Measurements from ENCODE around the gene LETM1. TPM values are rescaled to one million over a fixed set of nuclear protein-coding genes. Genes with fewer than 3 reads are reported as not detected.

LETM1 gene
- total RNA-seq, 2 experiments from 2014 or later: 58.3 to 66.8 TPM

DNA sequence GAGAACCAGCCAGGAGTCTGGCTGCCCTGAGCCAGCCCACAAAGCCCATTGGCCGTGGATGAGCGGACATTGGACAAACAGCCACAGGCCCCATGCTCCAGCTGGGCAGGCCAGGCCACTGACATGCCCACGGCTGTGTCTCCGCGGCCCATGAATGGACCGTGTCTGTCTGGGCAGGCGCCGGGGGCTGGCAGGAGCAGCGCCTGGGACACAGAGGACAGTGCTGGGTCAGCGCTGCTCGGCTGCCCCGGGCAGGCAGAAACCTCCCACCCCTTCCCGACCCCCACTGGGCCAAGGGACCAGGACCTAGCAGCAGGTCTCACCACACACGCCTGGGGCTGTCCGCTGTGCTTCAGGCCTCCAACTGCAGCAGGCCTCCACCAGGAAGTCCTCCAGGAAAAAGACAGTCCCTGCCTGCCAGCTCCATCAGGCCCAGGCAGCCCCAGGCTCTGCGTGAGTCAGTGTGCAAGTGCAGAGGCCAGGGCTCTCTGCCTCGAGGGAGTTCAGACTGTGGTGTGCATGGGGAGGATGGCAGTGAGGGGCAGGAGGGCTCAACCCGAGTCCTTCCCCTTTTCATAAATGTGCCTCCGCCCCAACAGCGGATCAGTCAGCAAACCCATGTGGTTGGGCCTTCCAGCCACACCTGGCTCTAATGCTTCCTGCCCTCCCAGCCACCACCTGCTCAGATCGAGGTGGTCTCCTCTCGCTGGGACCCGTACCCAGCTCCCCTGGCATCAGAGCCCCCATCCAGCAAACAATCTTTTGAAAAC, 80.0 kb downstream of the LETM1 start:
- no peaks in the 10 kb centered on the region for H4K20me1 ChIP-seq (ENCODE audit: insufficient read depth, low read length)
- no peaks in the 10 kb centered on the region for H3K9me2 ChIP-seq (ENCODE audit: insufficient read depth, low read length)
- POLR2A ChIA-PET: no interaction called here
- CTCF ChIA-PET (ENCODE audit: unreplicated experiment): no interaction called here
- no peak overlapping the region for H3K4me2 ChIP-seq (ENCODE audit: low read length)
- H3K79me2 ChIP-seq (ENCODE audit: insufficient read depth, low read depth, low read length): no peaks in the 10 kb centered on the region
- H3K36me3 ChIP-seq (ENCODE audit: insufficient read depth, low read length): no peaks in the 10 kb centered on the region
- no peak overlapping the region for H2AFZ ChIP-seq (ENCODE audit: low read length)
- H3K4me3 ChIP-seq (ENCODE audit: low read depth, low read length, poor library complexity, severe bottlenecking): no peak overlapping the region
- H3K4me1 ChIP-seq (ENCODE audit: insufficient read depth, low read length, poor library complexity, severe bottlenecking): no peaks in the 10 kb centered on the region
- TF ChIP-seq EZH2phosphoT487 (IDR thresholded peaks at IDR 0.05; ENCODE audit: borderline replicate concordance, low read depth, low read length): no peak
- TF ChIP-seq, protein P1, sequence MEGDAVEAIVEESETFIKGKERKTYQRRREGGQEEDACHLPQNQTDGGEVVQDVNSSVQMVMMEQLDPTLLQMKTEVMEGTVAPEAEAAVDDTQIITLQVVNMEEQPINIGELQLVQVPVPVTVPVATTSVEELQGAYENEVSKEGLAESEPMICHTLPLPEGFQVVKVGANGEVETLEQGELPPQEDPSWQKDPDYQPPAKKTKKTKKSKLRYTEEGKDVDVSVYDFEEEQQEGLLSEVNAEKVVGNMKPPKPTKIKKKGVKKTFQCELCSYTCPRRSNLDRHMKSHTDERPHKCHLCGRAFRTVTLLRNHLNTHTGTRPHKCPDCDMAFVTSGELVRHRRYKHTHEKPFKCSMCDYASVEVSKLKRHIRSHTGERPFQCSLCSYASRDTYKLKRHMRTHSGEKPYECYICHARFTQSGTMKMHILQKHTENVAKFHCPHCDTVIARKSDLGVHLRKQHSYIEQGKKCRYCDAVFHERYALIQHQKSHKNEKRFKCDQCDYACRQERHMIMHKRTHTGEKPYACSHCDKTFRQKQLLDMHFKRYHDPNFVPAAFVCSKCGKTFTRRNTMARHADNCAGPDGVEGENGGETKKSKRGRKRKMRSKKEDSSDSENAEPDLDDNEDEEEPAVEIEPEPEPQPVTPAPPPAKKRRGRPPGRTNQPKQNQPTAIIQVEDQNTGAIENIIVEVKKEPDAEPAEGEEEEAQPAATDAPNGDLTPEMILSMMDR (conservative IDR thresholded peaks at IDR 0.05; ENCODE audit: low read length): no peak
- intact Hi-C loops (cut with micrococcal nuclease; ENCODE audit: unreplicated experiment): no loop called here
- no peaks in the 10 kb centered on the region for H3K9me3 ChIP-seq (ENCODE audit: low read length)
- no TSS peak for BruUV-seq (replicated peaks)
- H3K27ac ChIP-seq (ENCODE audit: low read depth, low read length, poor library complexity, severe bottlenecking): no peak overlapping the region
- peak; percentile 30 for DNase-seq (ENCODE audit: low spot score)

DNA sequence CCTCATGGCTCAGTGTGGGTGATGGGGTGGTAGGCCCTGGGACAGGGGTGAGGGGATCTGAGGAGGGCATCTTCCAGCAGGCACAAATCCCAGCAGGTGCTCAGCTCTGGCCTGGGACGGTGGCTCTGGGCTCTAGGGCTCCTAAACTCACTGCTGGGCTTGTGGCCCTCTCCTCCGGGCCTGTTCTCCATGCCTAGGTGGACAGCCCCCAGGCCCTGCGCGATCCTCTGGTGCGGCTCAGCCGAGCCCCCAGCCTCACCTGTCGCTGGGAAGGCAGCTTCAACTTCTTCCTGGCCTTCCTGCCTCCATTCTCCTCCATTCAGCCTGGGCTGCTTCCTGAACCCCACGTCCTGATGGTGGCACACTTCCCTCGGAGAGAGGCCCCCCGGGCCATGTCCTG, 82.2 kb downstream of the LETM1 start:
- ChIA-PET CTCF (ENCODE audit: unreplicated experiment) (no interaction called here), POLR2A (no interaction called here)
- TF ChIP-seq, protein P1 (conservative IDR thresholded peaks at IDR 0.05; ENCODE audit: low read length): no peak
- TF ChIP-seq EZH2phosphoT487 (IDR thresholded peaks at IDR 0.05; ENCODE audit: borderline replicate concordance, low read depth, low read length): no peak

DNA sequence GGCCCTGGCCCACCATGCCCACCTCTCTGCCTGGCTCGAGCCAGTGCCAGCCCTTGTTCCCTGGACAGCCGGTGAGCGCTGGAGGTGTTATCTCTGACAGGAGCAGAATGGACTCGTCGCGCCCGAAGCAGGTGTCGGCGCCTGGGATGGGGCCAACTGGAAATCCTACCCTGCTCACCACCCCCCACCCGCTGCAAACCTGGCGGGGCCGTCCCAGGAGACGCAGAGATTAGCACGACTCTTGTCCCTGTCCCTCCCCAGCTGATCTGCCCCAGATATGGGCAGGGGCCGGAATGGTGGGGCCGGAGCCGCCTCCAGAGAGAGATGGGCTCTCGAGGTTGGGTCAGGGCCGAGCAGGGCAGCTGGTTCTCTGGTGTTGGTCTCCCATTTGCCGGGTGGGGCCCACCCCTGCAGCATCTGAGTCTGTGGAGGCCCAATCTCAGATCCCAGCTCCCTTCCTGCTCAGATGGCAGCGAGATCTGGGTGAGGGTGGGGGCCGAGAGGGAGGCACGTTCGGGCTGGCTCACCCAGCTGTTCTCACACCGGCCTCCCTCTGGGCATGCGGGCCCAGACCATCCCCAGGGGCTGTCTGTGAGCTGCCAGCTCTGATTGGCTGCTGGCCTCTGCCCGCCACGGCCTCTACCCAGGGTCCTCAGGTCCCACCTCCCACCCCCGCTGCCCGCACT, 83.0 kb downstream of the LETM1 start:
- Histone ChIP-seq H3K4me2 (ENCODE audit: low read length) (no peak overlapping the region), H3K79me2 (ENCODE audit: insufficient read depth, low read depth, low read length) (no peaks in the 10 kb centered on the region), H3K9me2 (ENCODE audit: insufficient read depth, low read length) (no peaks in the 10 kb centered on the region), H4K20me1 (ENCODE audit: insufficient read depth, low read length) (no peaks in the 10 kb centered on the region), H3K27ac (ENCODE audit: low read depth, low read length, poor library complexity, severe bottlenecking) (no peak overlapping the region), H3K36me3 (ENCODE audit: insufficient read depth, low read length) (no peaks in the 10 kb centered on the region), H3K4me1 (ENCODE audit: insufficient read depth, low read length, poor library complexity, severe bottlenecking) (no peaks in the 10 kb centered on the region), H3K9me3 (ENCODE audit: low read length) (no peaks in the 10 kb centered on the region), H3K4me3 (ENCODE audit: low read depth, low read length, poor library complexity, severe bottlenecking) (no peak overlapping the region), H2AFZ (ENCODE audit: low read length) (no peak overlapping the region)
- DNase-seq (ENCODE audit: low spot score): no peak
- ChIA-PET POLR2A (no interaction called here), CTCF (ENCODE audit: unreplicated experiment) (no interaction called here)
- intact Hi-C loops (cut with micrococcal nuclease; ENCODE audit: unreplicated experiment): no loop called here
- no peak for TF ChIP-seq EZH2phosphoT487 (IDR thresholded peaks at IDR 0.05; ENCODE audit: borderline replicate concordance, low read depth, low read length)
- TF ChIP-seq, protein P1 (conservative IDR thresholded peaks at IDR 0.05; ENCODE audit: low read length): no peak
- no TSS peak for BruUV-seq (replicated peaks)

More for the DNA sequence above, 82.2 kb downstream of the LETM1 start:
- H3K9me3 ChIP-seq (ENCODE audit: low read length): no peaks in the 10 kb centered on the region
- intact Hi-C loops (cut with micrococcal nuclease; ENCODE audit: unreplicated experiment): no loop called here
- no peak for DNase-seq (ENCODE audit: low spot score)
- H3K79me2 ChIP-seq (ENCODE audit: insufficient read depth, low read depth, low read length): no peaks in the 10 kb centered on the region
- no peaks in the 10 kb centered on the region for H3K36me3 ChIP-seq (ENCODE audit: insufficient read depth, low read length)
- no peaks in the 10 kb centered on the region for H4K20me1 ChIP-seq (ENCODE audit: insufficient read depth, low read length)
- no TSS peak for BruUV-seq (replicated peaks)
- no peak overlapping the region for H2AFZ ChIP-seq (ENCODE audit: low read length)
- H3K4me1 ChIP-seq (ENCODE audit: insufficient read depth, low read length, poor library complexity, severe bottlenecking): no peaks in the 10 kb centered on the region
- no peaks in the 10 kb centered on the region for H3K9me2 ChIP-seq (ENCODE audit: insufficient read depth, low read length)
- H3K4me2 ChIP-seq (ENCODE audit: low read length): no peak overlapping the region
- no peak overlapping the region for H3K27ac ChIP-seq (ENCODE audit: low read depth, low read length, poor library complexity, severe bottlenecking)
- H3K4me3 ChIP-seq (ENCODE audit: low read depth, low read length, poor library complexity, severe bottlenecking): no peak overlapping the region

Data from OCI-LY7 (cell line).